Loucy (cell line): ENCODE data around the gene BMERB1.

ENCODE experiments used
- CTCF ChIP-seq: fragments of 200-600 bp; sonication (generic); conservative IDR thresholded peaks from 2 replicates; pipeline ENCODE4 v1.5.1; 2014; ENCODE audit warnings: mild to moderate bottlenecking, antibody characterized with exemption, low read length
- EZH2phosphoT487 ChIP-seq: fragments of 200-600 bp; IDR thresholded peaks from 2 replicates; pipeline ENCODE4 v1.6.1; 2018; ENCODE audit warnings: antibody characterized with exemption, mild to moderate bottlenecking, moderate library complexity, borderline replicate concordance

GRCh38 chr16:15616475-15617165, 182.2 kb downstream of the BMERB1 start:
- TF ChIP-seq CTCF = no peak
- TF ChIP-seq EZH2phosphoT487 = no peak
